Spleen (tissue), 11 donors: ENCODE data around the gene STK10. TPM values are rescaled to one million over a fixed set of nuclear protein-coding genes. Genes with fewer than 3 reads are reported as not detected.
"Not testable (repeated sequence)": the region's sequence is repeated elsewhere in the genome, so short reads cannot be mapped to it uniquely, and the experiment has no call there.

Source experiments
- DNase-seq: peaks from one replicate; pipeline ENCODE4 v3.0.0-alpha.2; 2020
- H3K27ac ChIP-seq, 8 donors: fragments of 200-600 bp; sonication (generic) in 7 of 8; 1 replicate in 4 of 8; 2 replicates in 4 of 8; pipeline versions ENCODE4 v1.5.0 to v1.8.0; 2016 to 2021; ENCODE audit warnings: inconsistent platforms in 4 of 8, mild to moderate bottlenecking in 4 of 8, moderate library complexity in 1 of 8
- H3K27me3 ChIP-seq, 7 donors: fragments of 200-600 bp; sonication (generic) in 6 of 7; replicated peaks in 1 of 7; 1 replicate in 4 of 7; 2 replicates in 3 of 7; pipeline versions ENCODE4 v1.5.0 to v1.8.0; 2016 to 2021; ENCODE audit warnings: inconsistent platforms in 3 of 7, mild to moderate bottlenecking in 1 of 7
- H3K36me3 ChIP-seq, 6 donors: fragments of 200-600 bp; sonication (generic) in 5 of 6; 1 replicate in 4 of 6; 2 replicates in 2 of 6; pipeline versions ENCODE4 v1.5.0 to v1.8.0; 2016 to 2021; ENCODE audit warnings: inconsistent platforms in 2 of 6
- H3K4me1 ChIP-seq, 6 donors: fragments of 200-600 bp; sonication (generic) in 5 of 6; 1 replicate in 3 of 6; 2 replicates in 3 of 6; pipeline versions ENCODE4 v1.5.0 to v1.8.0; 2016 to 2021; ENCODE audit warnings: inconsistent platforms in 3 of 6
- H3K4me3 ChIP-seq, 8 donors: fragments of 200-600 bp; sonication (generic) in 7 of 8; 1 replicate in 4 of 8; 2 replicates in 4 of 8; pipeline versions ENCODE4 v1.5.0 to v1.8.0; 2016 to 2021; ENCODE audit warnings: inconsistent platforms in 4 of 8, mild to moderate bottlenecking in 4 of 8, moderate library complexity in 2 of 8
- H3K9me3 ChIP-seq, 8 donors: fragments of 200-600 bp; sonication (generic) in 7 of 8; 1 replicate in 4 of 8; 2 replicates in 4 of 8; pipeline versions ENCODE4 v1.5.0 to v1.8.0; 2016 to 2021; ENCODE audit warnings: inconsistent platforms in 4 of 8
- CTCF ChIP-seq, 11 experiments: fragments of 200-600 bp in 7 of 11; fragments of 450-650 bp in 4 of 11; sonication (generic) in 4 of 11; IDR thresholded peaks in 8 of 11; conservative IDR thresholded peaks in 3 of 11; 1 replicate in 7 of 11; 2 replicates in 4 of 11; pipeline versions ENCODE4 v1.4.0 to v1.8.0; 2016 to 2021; ENCODE audit warnings: antibody characterized with exemption in 11 of 11, inconsistent platforms in 4 of 11, mild to moderate bottlenecking in 1 of 11
- POLR2A ChIP-seq, 3 donors: fragments of 450-650 bp; IDR thresholded peaks; one replicate each; pipeline ENCODE4 v1.5.1; 2017; ENCODE audit warnings: antibody characterized with exemption in 3 of 3, mild to moderate bottlenecking in 1 of 3
- POLR2AphosphoS5 ChIP-seq, 3 donors: sonication (generic); formaldehyde crosslinking; IDR thresholded peaks; one replicate each; pipeline ENCODE4 v1.5.1; 2017; ENCODE audit warnings: antibody characterized with exemption in 3 of 3
- WGBS, 5 donors: extraction: QIAGEN DNeasy Blood & Tissue Kit in 3 of 5; methylation state at CpG; one replicate each; pipeline versions ENCODE4 v1.1.5 to v1.1.7; 2013 to 2018; 5-methylcytosine and 5-hydroxymethylcytosine counted together
- intact Hi-C: fragments of 100-400 bp; cut with DNase I; formaldehyde crosslinking; loops from one replicate; pipeline ENCODE4 v1.15.0; 2023; ENCODE audit warnings: low total_unique reads
- polyA plus RNA-seq, 3 donors: library from polyadenylated mRNA; stranded (reverse); fragments of 200-250 nt; gene quantifications; one replicate each; pipeline ENCODE4 v1.2.1, GENCODE V29; 2013
- total RNA-seq, 7 donors: library from RNA; depleted of rRNA in 3 of 7; stranded (reverse); fragments of >200 nt in 3 of 7; fragmentation: NEBNext Ultra II Directional in 4 of 7; extraction: Animal tissue kit (Norgen Biotek cat#: 25700) in 4 of 7; gene quantifications; one replicate each; pipeline versions ENCODE4 v1.1.0 to v1.2.1, GENCODE V29; 2016 to 2021
- donor health status: healthy with polysubstance abuse.
- donor health status: DM: no; HTN: no; CAD: no; lungs with moderate emphysema.
- donor health status: DM: no; HTN: no; CAD: no.
- donor health status: Bipolar disorder and iron deficiency.
- donor health status: healthy.
- donor health status: DM: no; HTN: no; CAD: no.
- donor health status: DM: yes; HTN: yes; CAD: no.

Gene STK10
- total and polyA plus RNA-seq, 10 donors, result 34.0 to 290 (median 168) TPM

GRCh38 chr5:172028167-172028566, 159.9 kb downstream of the STK10 start:
- no peak for DNase-seq
- H3K27ac ChIP-seq, result no peak overlapping the region
- intact Hi-C loops, result no loop called here
- WGBS, 5 donors, result 73 to 83% (median 82%) methylated on average over 4 of the region's 4 CpGs
- no peaks in the 10 kb centered on the region for H3K4me1 ChIP-seq
- TF ChIP-seq POLR2AphosphoS5 (IDR thresholded peaks at IDR 0.05), result no peak
- no peak for TF ChIP-seq POLR2A (IDR thresholded peaks at IDR 0.05)
- no peaks in the 10 kb centered on the region for H3K36me3 ChIP-seq
- peaks cover 0 to 14% (median 9%) of the 10 kb centered on the region in 8 donors for H3K9me3 ChIP-seq
- no peak overlapping the region for H3K4me3 ChIP-seq
- H3K27me3 ChIP-seq, result no peaks in the 10 kb centered on the region

GRCh38 chr5:172020110-172020786, 167.8 kb downstream of the STK10 start:
- DNase-seq, H3K4me1 ChIP-seq, intact Hi-C loops, H3K27ac ChIP-seq, H3K4me3 ChIP-seq, H3K27me3 ChIP-seq, H3K9me3 ChIP-seq, H3K36me3 ChIP-seq: not testable (repeated sequence)
- WGBS, 5 donors, result 85 to 91% (median 89%) methylated on average over 10 of the region's 10 CpGs

- no peak overlapping the region for H3K27ac ChIP-seq
- H3K27me3 ChIP-seq, result no peaks in the 10 kb centered on the region
- H3K9me3 ChIP-seq, result no peaks in the 10 kb centered on the region
- no peaks in the 10 kb centered on the region for H3K36me3 ChIP-seq
- no peak for TF ChIP-seq POLR2AphosphoS5 (IDR thresholded peaks at IDR 0.05)
- no peak for TF ChIP-seq CTCF (IDR thresholded peaks at IDR 0.05 in 8 of 11, conservative IDR thresholded peaks at IDR 0.05 in 3 of 11)
- TF ChIP-seq POLR2A (IDR thresholded peaks at IDR 0.05), result no peak
- H3K4me3 ChIP-seq, result no peak overlapping the region
- 81 to 94% (median 86%) methylated on average over 4 of the region's 4 CpGs for WGBS, 5 donors
- H3K4me1 ChIP-seq, result no peaks in the 10 kb centered on the region
- intact Hi-C loops, result no loop called here
- no peak for DNase-seq
These were observed 172.7 kb downstream of the STK10 start for GRCh38 chr5:172015346-172015745.

GRCh38 chr5:172010278-172010677, 177.7 kb downstream of the STK10 start:
- H3K9me3 ChIP-seq, result no peaks in the 10 kb centered on the region
- TF ChIP-seq POLR2A (IDR thresholded peaks at IDR 0.05), result no peak
- TF ChIP-seq CTCF (IDR thresholded peaks at IDR 0.05 in 8 of 11, conservative IDR thresholded peaks at IDR 0.05 in 3 of 11), result no peak
- no peak for TF ChIP-seq POLR2AphosphoS5 (IDR thresholded peaks at IDR 0.05)
- DNase-seq, result no peak
- 47 to 59% (median 50%) methylated on average over 2 of the region's 2 CpGs for WGBS, 5 donors
- peaks cover 6 to 20% (median 13%) of the 10 kb centered on the region in 6 donors for H3K4me1 ChIP-seq
- no peaks in the 10 kb centered on the region for H3K36me3 ChIP-seq
- H3K27me3 ChIP-seq, result no peaks in the 10 kb centered on the region
- intact Hi-C loops, result no loop called here
- H3K27ac ChIP-seq, result no peak overlapping the region
- H3K4me3 ChIP-seq, result no peak overlapping the region

GRCh38 chr5:172009536-172010270, 178.3 kb downstream of the STK10 start:
- Histone ChIP-seq H3K9me3 (no peaks in the 10 kb centered on the region), H3K27ac (no peak overlapping the region), H3K36me3 (no peaks in the 10 kb centered on the region), H3K4me3 (no peak overlapping the region), H3K27me3 (no peaks in the 10 kb centered on the region), H3K4me1 (peaks cover 11 to 25% (median 19%) of the 10 kb centered on the region in 6 donors)
- intact Hi-C loops, result loop anchor here (10.0 kb wide), 1 partner anchor 95 kb away; no protein-coding TSS in a partner anchor
- 81 to 89% (median 85%) methylated on average over 5 of the region's 5 CpGs for WGBS, 5 donors
- TF ChIP-seq POLR2A (IDR thresholded peaks at IDR 0.05) (no peak), CTCF (IDR thresholded peaks at IDR 0.05 in 8 of 11, conservative IDR thresholded peaks at IDR 0.05 in 3 of 11) (no peak), POLR2AphosphoS5 (IDR thresholded peaks at IDR 0.05) (no peak)
- no peak for DNase-seq
